Stimulated activated CD4-positive, alpha-beta T cell treated with anti-CD3 and anti-CD28 coated beads, Interleukin-15, amount 100 ng/mL, for 48 hours (primary cell): ENCODE results near the gene ST8SIA1.

Source experiments
- DNase-seq, 2 donors: peaks; one replicate each; pipeline ENCODE4 v3.0.0-alpha.2; 2020; ENCODE audit warnings: low read depth in 2 of 2

ST8SIA1 gene

DNA sequence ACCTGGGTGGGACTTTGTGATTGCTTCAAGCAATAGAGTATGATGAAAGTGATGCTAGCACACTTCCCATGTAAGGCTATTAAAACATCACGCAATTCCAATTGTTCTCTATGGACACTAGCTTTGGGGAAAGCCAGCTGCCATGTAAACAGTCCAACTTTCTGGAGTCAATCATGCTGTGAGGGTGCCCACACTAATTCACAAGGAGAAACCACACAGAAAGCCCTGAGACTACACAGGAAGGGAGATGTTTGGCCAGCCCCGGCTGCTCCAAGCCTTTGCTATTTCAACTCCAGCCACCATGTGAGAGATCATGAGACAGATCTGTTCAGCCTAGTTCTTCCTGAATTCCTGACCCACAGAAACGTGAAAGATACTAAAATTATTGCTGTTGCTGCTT lies 96.3 kb downstream of the ST8SIA1 start:
- no peak for DNase-seq

GRCh38 chr12:22234561-22234960 lies 99.9 kb downstream of the ST8SIA1 start:
- no peak for DNase-seq

- no peak for DNase-seq
These were observed 102.7 kb downstream of the ST8SIA1 start for GRCh38 chr12:22231836-22232235.

- no peak for DNase-seq
These were observed 103.4 kb downstream of the ST8SIA1 start for GRCh38 chr12:22231078-22231477.

- DNase-seq: no peak
These were observed 104.2 kb downstream of the ST8SIA1 start for GRCh38 chr12:22230280-22230794.

GRCh38 chr12:22229652-22230279 lies 104.7 kb downstream of the ST8SIA1 start:
- no peak for DNase-seq

GRCh38 chr12:22228022-22228875 lies 106.3 kb downstream of the ST8SIA1 start:
- no peak for DNase-seq

DNA sequence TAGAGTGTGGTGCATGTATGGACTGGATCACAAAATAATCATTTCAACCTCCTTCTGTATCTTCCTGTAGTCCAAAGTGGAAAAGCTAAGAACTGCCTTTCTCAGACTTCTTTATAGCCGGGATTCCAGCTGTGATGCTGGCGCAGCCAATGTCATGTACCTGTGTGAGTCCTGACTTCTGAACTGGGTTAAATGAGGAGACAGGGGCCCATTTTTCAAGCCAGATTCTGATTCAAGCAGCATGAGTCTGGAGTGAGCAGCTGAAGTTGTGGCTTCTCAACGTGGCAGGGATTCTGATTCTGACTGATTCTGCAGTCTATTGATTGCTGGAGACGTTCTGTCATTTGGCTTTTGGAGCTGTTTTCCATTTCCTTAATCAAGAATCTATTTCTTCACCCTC lies 111.2 kb downstream of the ST8SIA1 start:
- DNase-seq: no peak

DNA sequence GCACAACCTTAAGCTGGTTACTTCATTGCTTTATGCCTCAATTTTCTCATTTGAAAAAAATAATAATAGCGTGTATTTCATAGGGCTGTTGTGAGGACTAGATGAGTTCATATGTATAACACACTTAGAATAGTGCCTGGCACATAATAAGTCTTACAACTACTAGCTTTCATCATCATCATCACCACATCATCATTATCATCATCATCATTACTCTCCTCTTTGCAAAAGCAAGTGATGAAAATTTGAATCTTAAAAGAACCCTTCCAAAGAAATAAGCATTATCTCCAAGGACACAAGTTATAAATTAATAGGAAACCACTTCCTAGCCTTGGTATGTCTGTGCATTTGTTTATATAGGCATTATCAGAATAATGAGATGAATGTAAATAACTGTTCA lies 117.0 kb downstream of the ST8SIA1 start:
- DNase-seq: no peak

GRCh38 chr12:22215467-22216253 lies 118.8 kb downstream of the ST8SIA1 start:
- DNase-seq: no peak

- DNase-seq: no peak
These were observed 123.4 kb downstream of the ST8SIA1 start for GRCh38 chr12:22211128-22211527.

DNA sequence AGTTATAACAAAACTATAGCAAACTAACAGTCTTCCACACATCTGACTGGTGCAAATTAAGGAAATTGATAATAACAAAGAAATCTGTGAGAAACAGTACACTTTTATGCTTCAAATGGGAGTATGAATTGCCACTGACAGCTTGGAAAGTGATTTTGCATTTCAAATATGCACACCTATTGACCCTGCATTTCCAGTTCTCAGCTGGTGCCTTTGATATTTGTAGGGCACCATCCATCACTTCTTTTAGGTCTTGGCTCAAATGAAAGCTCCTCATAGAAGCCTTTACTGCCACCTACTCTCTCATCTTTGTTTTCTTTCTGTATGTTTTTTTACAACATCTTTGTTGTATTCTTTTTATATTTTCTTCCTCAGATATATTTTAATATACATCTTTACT lies 125.1 kb downstream of the ST8SIA1 start:
- DNase-seq: no peak

- no peak for DNase-seq
These were observed 128.3 kb downstream of the ST8SIA1 start for GRCh38 chr12:22206111-22206728.

GRCh38 chr12:22204391-22204790 lies 130.1 kb downstream of the ST8SIA1 start:
- DNase-seq: no peak

- no peak for DNase-seq
These were observed 131.7 kb downstream of the ST8SIA1 start for GRCh38 chr12:22202847-22203246.

GRCh38 chr12:22201101-22201500 lies 133.4 kb downstream of the ST8SIA1 start:
- no peak for DNase-seq

DNA sequence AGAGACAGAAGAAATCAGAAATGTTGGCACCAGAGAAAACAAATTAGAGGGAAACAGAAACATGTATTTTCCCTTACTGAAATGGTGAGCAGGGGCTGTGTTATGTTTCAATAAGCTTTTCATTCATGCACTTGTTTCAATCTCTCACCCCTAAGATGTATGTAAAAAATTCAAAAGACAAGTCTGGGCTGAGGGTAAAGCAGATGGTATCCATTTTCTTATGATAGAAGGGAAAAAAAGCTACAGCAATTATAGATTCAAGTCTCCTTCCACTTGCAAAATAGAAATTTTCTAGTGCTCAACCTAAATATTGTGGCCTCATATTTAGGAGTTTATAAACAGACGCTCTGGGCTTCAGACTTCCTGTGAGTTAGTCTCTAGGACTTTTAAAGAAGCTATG lies 138.3 kb downstream of the ST8SIA1 start:
- DNase-seq: no peak

GRCh38 chr12:22190969-22191368 lies 143.5 kb downstream of the ST8SIA1 start:
- DNase-seq: no peak

DNA sequence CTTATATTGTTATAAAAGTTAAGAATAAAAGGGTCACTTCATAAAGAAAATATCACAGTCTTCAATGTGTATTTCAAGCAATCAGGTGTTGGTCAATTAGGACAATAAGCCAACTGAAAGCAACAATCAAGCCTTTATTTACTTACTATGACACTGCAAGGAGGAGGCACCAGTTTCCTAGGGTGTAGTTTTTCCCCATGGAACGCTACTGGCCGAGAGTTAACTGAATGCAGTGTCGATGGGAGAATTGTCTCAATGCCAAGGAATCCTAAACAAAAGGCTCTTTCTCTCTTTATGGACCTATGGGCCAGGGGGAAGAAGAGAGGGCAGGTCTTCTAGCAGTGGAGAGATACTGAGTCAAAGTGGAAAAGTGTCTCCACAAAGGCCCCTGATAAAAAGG lies 146.1 kb downstream of the ST8SIA1 start:
- DNase-seq: no peak

DNA sequence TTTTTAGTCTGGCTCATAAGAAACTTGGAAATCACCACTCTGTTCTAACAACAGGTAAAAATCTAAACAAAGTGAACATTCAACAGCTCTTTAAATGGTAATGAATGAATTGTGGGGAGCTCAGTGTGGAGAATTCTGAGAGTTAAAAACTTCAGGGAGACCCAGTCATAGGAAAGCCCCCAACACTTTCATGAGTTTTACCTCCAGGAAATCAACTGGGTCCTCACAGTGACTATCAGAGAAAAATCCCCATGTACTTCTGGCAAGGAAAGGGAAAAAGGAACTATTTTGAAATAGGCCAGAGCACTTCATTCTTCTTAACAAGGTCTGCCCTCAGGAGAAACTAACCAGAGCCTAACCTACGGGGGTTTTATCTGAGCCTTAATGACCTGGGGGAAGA lies 153.8 kb downstream of the ST8SIA1 start:
- DNase-seq: no peak

DNA sequence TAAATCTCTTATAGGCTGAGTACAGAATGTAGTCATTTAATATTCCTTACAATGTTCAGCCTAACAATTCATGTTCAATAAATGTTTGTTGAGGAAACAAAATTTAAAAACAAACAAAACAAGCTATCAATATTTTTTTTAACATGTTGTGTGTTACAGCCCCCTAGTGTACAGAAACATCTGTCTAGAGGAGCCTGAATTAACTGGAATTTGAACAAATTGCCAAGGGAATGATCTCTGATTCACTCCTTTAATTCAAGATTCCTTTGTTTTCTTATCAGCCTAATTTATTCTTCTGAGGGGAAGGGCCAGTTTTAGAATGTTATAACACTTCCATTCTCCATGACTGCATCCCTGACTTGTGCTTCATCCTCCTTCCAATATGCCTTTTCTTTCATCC lies 161.3 kb downstream of the ST8SIA1 start:
- no peak for DNase-seq

DNA sequence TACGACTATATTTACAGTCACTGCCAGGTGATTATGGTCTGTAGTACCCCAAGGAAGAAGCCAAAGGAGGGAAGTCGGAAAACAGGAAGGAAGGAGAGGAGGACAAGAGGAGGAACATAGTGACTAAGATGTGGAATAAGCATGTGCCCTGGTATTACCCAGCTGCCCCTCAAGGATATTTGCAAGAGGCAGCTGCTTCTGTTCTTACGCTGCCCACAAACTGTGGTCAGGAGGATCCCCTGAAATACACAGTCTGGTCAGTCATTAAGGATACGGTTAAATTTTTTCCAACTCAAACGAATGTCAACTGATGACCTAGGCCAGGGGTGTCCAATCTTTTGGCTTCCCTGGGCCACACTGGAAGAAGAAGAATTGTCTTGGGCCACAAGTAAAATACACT lies 162.0 kb downstream of the ST8SIA1 start:
- DNase-seq: no peak
